HTERT RPE-1 (cell line): Measurements from ENCODE around the gene NUDCD3.

Experiments
- in situ Hi-C: fragments of 300-500 bp; cut with MboI; formaldehyde crosslinking; loops from 4 replicates; pipeline ENCODE4 v1.14.3; 2020; ENCODE audit warnings: low sequenced_read_pairs

The NUDCD3 gene

GRCh38 chr7:44482502-44483485 lies 7.7 kb downstream of the NUDCD3 start:
- in situ Hi-C loops: no loop called here

DNA sequence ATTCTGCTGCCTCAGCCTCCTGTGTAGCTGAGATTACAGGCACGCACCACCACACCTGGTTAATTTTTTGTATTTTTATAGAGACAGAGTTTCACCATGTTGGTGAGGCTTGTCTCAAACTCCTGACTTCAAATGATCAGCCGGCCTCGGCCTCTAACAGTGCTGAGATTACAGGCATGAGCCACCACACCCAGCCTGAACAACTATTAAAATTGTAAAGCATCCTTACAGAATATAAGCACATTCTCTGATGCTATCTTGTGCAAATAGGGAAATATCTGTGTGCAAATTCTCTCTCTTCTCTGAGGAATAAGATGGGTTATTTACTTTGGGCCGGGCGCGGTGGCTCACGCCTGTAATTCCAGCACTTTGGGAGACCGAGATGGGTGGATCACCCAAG lies 12.5 kb downstream of the NUDCD3 start:
- in situ Hi-C loops: no loop called here

- in situ Hi-C loops: no loop called here
Observed at GRCh38 chr7:44477063-44477830, 13.2 kb downstream of the NUDCD3 start.

DNA sequence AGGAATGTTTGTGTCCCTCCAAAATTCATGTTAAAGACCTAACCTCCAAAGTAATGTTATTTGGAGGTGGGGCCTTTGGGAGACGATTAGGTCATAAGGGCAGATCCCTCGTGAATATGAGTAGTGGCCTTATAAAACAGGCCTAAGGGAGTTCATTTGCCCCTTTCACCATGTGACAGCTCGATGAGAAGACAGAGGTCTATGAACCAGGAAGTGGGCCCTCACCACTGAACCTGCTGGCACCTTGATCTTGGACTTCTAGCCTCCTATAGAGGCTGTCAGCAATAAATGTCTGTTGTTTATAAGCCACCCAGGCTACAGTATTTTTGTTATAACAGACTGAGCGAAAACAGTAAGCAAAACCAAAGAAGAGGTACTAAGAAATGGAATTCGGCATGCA lies 14.1 kb downstream of the NUDCD3 start:
- in situ Hi-C loops: no loop called here

GRCh38 chr7:44473295-44473694 lies 17.2 kb downstream of the NUDCD3 start:
- in situ Hi-C loops: no loop called here

GRCh38 chr7:44472843-44473242 lies 17.6 kb downstream of the NUDCD3 start:
- in situ Hi-C loops: no loop called here

DNA sequence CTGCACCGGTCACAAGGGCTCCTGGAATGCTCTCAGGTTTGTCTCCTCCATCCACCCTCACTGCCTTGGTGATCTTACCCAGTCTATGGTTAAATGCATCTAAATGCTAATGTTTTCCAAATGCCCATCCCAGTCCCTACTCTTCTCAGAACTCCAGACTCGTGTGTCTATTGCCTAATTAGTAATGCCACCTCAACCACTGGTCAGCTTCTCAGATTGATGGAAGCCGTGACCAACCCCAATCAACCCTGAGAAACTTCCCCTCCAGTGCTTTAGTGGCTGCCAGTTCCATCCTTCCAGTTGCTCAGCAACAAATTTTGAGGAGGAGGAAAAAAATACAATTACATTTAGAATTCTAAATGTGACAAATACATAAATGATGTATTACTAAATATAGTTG lies 18.6 kb downstream of the NUDCD3 start:
- in situ Hi-C loops: no loop called here

DNA sequence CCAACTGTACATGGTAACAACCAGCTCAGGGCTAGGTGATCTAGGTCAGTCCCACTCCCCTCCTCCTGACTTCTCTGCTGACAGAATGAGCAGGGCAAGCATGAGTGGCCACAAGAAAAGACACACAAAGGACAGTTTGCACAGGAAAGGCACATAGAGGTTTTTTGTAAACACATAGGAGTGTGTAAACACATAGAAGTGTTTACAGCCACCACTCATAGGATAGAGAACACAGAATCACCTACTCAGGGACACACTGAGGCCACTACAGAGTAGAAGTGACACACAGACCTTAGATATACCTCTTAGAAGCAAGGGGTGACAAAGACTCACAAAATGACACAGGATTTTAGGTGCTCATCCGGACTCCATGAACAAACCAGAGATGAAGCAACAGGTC lies 19.0 kb downstream of the NUDCD3 start:
- in situ Hi-C loops: no loop called here

DNA sequence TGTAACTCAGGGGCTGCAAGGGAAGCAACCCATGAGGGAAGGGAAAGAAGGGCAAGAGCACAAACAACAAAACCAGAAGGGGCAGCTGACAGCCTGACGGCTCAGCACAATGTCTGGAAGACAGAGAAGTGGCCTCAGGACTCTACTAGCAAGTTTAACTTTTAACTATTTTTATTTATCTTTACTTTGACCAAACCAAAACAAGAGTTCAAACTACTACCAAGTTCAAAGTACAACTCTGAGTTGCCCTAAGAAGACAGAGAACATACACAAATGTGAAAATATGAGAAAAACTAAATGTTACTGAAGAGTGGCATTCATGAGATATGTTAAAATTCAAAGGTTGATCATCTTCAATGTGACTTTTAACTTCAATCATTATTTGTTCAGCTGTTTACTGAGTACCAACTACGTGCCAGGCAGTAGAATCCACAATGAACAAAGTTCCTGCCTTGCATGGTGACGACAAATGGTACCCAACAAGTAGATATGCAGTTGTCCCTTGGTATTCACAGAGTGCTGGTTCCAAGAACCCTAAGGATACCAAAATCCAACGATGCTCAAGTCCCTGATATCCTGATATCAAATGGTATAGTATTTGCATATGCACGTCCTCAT lies 19.7 kb downstream of the NUDCD3 start:
- in situ Hi-C loops: no loop called here

DNA sequence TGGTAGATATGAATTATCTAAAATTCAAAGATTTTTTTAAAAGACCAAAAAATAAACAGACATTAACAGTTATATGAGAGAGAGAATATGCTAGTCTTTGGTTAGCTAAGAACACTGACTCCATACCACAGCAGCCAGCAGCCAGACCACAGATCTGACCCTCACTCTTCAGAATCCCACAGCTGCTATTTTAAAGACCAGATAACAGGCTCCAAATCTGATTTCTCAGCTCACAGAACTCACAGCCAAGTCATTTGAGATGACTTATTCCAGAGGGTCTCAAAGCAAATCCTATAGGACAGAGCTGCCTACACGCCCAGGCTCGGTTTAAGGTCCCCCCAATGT lies 20.4 kb downstream of the NUDCD3 start:
- in situ Hi-C loops: no loop called here

DNA sequence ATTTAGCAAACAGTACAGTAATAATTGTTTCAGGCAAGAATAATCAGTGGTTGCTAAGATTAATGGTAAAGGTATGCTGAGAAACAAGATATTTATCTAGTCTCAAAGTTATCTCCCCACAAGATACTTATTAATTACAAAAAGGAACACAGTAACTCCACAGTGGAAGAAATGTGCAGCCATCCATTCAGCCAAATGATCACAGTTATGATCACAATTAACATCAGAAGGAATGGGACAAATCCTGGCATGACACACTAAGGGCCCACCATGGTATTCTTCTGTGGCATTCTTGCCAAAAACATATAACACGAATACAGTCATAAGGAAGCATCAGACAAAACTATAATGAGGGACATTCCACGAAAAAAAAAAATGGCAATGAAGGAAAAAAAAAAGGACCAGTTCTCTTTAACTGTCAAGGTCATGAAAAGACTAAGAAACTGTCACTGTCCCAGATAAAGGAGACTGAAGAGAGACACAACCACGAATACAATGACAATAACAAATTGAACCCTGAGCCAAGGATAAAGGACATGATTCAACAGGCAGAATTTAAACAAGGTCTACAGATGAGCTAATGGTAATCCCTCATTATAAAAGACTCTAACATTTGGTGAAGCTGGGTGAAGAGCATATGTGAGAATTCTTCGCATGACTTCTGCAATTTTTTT lies 20.9 kb downstream of the NUDCD3 start:
- in situ Hi-C loops: no loop called here

DNA sequence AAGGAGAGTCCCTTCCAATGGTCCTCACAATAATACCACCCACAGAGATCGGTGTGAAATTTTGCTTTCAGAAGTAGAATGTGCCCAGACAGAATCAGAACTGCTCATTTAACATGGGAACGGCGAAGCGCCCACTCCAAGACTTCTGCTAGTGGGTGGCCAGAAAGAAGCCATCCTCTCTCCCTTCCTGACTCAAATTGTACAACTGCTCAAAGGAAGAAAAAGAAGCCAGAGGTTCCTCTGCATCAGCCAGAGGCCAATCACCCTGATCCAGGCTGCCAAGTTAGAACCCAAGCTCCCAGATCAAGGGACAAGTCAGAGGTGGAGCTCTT lies 23.3 kb downstream of the NUDCD3 start:
- in situ Hi-C loops: no loop called here

DNA sequence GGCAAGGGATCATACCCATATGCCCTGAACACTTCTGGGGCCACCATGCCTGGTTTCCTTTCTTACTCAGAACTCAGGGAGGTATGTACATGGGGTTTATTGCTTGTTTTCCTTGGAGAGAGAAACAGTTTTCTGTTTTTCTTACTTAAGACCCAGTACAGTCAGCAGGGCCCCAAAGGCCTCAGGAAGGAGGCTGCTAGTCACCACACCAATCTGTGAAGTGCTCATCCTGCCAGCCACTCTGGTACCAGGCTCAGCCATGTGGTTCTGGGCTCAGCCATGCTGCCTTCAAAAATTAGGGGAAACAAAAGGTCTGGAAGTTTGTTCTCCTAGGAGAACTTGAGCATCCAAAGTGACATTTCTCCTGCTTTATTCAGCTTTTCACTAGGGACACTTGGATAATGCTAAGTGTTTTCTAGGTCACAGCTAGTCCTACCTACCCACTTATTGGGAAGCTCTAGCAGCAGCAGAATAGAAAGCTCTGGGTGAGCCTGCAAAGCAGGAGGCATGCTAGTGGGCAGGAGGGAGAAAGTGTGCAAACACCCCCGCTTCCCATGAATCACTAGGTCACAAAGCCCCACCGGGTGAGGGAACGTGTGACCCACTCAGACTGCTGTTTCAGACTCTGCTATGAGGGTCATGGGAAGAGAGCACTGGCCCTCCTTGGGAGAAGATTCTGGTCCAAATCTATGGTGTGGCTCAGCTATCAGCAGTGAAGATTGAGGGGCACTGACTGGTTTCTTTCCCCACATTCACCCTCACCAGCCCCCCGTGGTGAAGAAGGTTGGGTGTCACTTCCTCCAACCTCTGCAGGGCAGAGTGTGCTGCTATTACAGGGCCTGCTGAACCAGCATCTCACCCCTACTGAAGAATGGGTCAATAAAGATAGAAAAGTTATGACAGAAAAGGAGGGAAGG lies 23.9 kb downstream of the NUDCD3 start:
- in situ Hi-C loops: no loop called here

DNA sequence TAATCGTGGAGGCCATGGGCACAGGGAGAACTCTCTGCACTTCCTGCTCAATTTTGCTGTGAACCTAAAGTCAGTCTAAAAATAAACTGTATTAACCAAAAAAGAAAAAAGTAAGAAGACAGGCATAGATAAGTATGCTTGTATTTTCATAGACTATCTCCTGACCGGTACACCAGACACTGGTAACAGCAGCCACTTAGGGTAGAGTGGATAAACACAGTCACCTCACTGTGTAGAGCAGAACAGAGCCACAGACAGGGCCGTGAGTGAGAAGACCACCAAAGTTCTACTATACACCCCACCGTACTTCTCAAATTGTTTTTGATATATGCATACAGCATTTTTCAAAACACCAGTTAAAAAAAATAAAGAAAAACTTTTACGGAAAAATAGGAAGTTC lies 25.0 kb downstream of the NUDCD3 start:
- in situ Hi-C loops: no loop called here

- in situ Hi-C loops: no loop called here
Observed at GRCh38 chr7:44463169-44463808, 27.2 kb downstream of the NUDCD3 start.

DNA sequence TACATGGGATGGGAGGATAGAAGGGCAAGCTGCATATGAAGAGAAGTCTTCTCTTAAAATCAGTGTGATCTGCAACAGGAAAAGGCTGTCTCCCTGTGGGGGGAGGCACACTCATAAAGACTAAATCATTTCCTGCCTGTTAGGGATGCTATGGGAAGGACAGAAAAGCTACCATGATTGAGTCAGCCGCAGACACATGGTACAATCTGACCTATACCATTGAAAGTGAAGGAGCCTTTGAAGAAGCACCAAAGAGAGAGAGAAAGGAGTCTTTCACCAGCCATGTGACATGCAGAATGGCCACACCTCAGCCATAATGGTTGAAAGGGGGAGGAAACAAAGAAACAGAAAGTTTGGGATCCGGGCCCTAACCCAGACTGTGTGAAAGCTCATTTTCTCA lies 29.1 kb downstream of the NUDCD3 start:
- in situ Hi-C loops: no loop called here

GRCh38 chr7:44460325-44460724 lies 30.1 kb downstream of the NUDCD3 start:
- in situ Hi-C loops: no loop called here

DNA sequence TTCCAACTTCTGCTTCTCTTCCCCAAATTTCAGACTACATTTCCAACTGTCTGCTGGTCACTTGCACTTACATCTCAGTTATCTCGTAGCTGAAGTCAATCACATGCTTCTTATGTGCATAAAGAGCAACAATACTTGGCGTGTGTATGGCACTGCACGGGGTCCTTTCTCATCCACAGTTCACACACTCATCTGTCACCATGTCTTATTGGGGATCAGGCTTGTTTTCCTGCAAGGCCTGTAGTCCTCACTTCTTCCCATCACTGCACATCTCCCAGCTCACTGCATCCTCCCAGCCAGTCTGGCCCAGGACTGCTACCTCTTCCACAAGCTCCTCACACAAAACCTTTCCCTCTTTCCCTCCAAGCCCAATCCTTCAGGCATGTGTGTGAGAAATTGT lies 35.3 kb downstream of the NUDCD3 start:
- in situ Hi-C loops: no loop called here

DNA sequence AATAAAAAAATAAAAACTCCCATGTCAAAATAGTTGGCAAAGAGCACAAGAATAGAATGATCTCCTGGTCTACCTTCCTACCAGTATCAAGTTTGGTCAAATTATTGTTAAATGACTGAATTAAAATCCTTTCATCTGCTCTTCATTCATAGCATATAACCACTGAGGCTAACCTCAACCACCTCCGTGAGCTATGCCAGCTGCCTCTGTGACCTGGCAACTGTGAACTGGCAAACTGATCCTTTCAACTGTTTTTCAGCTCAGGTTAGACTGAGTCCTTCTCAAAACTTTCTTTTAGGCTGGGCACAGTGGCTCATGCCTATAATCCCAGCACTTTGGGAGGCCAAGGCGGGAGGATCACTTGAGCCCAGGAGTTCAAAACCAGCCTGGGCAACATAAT lies 36.1 kb downstream of the NUDCD3 start:
- in situ Hi-C loops: no loop called here

GRCh38 chr7:44451123-44451522 lies 39.3 kb downstream of the NUDCD3 start:
- in situ Hi-C loops: no loop called here
